Right lobe of liver (tissue), 4 donors: Measurements from ENCODE around the gene HECTD4.

Experiments
- CTCF ChIP-seq, 4 donors: fragments of 200-600 bp in 3 of 4; fragments of 450-650 bp in 1 of 4; IDR thresholded peaks; one replicate each; pipeline versions ENCODE4 v1.5.1 to v1.8.0; 2016 to 2022; ENCODE audit warnings: antibody characterized with exemption in 4 of 4, mild to moderate bottlenecking in 2 of 4
- POLR2A ChIP-seq: fragments of 450-650 bp; IDR thresholded peaks from one replicate; pipeline ENCODE4 v1.6.1; 2017; ENCODE audit warnings: antibody characterized with exemption, mild to moderate bottlenecking
- donor health status: DM: no; HTN: no; CAD: no.
- donor health status: DM: no; HTN: no; CAD: no.
- donor health status: DM: no; HTN: yes; CAD: no.

DNA sequence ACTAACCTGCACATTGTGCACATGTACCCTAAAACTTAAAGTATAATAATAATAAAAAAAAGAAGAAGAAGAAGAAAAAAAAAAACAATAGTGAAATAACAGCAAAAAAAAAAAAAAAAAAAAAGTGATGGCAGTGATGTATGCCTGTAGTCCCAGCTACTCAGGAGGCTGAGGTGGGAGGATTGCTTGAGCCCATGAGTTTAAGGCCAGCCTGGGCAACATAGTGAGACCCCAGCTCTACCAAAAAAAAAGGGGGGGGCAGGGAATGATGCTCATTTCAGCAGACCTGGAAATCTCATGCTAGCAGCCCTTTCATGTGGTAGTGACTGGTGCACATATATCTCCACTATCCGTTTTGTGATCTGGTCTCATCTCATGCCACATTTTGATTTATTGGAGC is 236.1 kb downstream of the HECTD4 start:
- no peak for TF ChIP-seq CTCF (IDR thresholded peaks at IDR 0.05)
- no peak for TF ChIP-seq POLR2A
